Left lung (tissue), 10 donors: Measurements from ENCODE around the gene MYH9. TPM values are rescaled to one million over a fixed set of nuclear protein-coding genes. Genes with fewer than 3 reads are reported as not detected.

Source experiments
- ATAC-seq: fragments of 200-7000 bp; cut with Tn5 transposase; one replicate; pipeline ENCODE4 v1.9.1; 2020; ENCODE audit warnings: moderate library complexity
- DNase-seq, 4 donors: peaks; one replicate each; pipeline ENCODE4 v3.0.0-alpha.2; 2013 to 2020
- H3K27ac ChIP-seq, 2 donors: fragments of 200-600 bp; sonication (generic) in 1 of 2; one replicate each; pipeline versions ENCODE4 v1.5.0 to v1.8.0; 2020 to 2021
- H3K27me3 ChIP-seq, 2 donors: fragments of 200-600 bp; sonication (generic) in 1 of 2; one replicate each; pipeline versions ENCODE4 v1.5.0 to v1.8.0; 2020 to 2021
- H3K36me3 ChIP-seq, 2 donors: fragments of 200-600 bp; sonication (generic) in 1 of 2; one replicate each; pipeline versions ENCODE4 v1.5.0 to v1.8.0; 2020 to 2021
- H3K4me1 ChIP-seq, 2 donors: fragments of 200-600 bp; one replicate each; pipeline ENCODE4 v1.8.0; 2021
- H3K4me3 ChIP-seq, 2 donors: fragments of 200-600 bp; sonication (generic) in 1 of 2; one replicate each; pipeline versions ENCODE4 v1.5.0 to v1.8.0; 2020 to 2021; ENCODE audit warnings: mild to moderate bottlenecking in 1 of 2
- H3K9me3 ChIP-seq, 2 donors: fragments of 200-600 bp; sonication (generic) in 1 of 2; one replicate each; pipeline versions ENCODE4 v1.5.0 to v1.8.0; 2020 to 2021
- intact Hi-C, 2 donors: fragments of 100-400 bp; cut with DNase I; formaldehyde crosslinking; loops; one replicate each; pipeline versions ENCODE4 v1.11.2 to v1.14.2; 2022
- polyA plus RNA-seq, 6 donors: library from polyadenylated mRNA; unstranded; fragments of 120-200 nt; gene quantifications; one replicate each; pipeline ENCODE4 v1.2.1, GENCODE V29; 2013; ENCODE audit not compliant: insufficient read length in 6 of 6
- total RNA-seq, 2 donors: library from RNA; stranded (reverse); fragmentation: NEBNext Ultra II Directional; extraction: Animal tissue kit (Norgen Biotek cat#: 25700); gene quantifications; one replicate each; pipeline ENCODE4 v1.2.1, GENCODE V29; 2021
- TF ChIP-seq, protein P1 (sequence below), 2 donors: fragments of 200-600 bp; sonication (generic) in 1 of 2; IDR thresholded peaks; one replicate each; pipeline versions ENCODE4 v1.5.0 to v1.8.0; 2021; ENCODE audit warnings: antibody characterized with exemption in 2 of 2
- donor health status: DM: no; HTN: yes; CAD: no.
- donor health status: DM: no; HTN: no; CAD: no.

The MYH9 gene
- total and polyA plus RNA-seq, 8 donors: 225 to 761 (median 270) TPM

DNA sequence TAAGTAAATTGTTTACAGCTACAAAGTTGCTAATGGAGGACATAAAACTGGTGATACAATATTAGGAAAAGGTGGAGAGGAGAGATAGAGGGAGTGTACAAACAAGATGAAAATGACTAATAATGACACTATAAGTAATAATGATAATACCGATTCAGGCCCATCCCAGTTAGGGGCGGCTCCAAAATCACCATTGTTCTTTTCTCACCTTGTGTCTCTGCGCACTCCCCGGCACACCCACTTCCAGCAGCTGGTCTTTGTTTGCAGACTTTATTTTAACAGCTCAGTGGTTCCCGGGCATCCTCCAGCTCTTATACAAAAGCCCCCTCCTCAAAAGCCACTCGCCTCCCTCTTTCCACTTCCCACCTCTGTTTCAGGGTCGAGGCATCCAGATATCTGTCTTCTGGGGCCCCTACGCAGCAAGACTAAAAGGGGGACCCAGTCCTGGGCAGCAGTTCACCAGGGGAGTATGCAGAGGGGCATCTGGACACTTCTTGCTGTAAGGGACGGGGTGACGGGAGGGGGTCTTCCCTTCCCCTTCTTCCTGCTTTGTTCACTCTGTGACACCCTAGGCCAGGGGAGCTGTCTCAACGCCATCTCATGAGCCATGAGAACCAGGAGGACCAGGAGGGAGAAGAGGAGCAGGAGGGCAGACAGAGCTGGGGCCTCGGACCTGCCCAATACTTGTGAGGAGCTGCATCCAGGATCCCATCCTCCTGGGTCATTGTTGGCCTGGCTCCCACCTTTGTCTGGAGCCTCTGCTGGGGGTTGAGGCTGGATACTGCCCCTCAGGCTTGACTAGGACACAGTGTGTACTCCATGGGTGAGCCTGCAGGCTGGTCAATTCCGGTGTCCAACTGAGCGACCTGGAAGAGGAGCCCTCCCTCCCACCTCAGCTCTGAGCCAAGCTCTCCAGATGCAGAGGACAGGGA lies 151.1 kb downstream of the MYH9 start:
- TF ChIP-seq, protein P1, sequence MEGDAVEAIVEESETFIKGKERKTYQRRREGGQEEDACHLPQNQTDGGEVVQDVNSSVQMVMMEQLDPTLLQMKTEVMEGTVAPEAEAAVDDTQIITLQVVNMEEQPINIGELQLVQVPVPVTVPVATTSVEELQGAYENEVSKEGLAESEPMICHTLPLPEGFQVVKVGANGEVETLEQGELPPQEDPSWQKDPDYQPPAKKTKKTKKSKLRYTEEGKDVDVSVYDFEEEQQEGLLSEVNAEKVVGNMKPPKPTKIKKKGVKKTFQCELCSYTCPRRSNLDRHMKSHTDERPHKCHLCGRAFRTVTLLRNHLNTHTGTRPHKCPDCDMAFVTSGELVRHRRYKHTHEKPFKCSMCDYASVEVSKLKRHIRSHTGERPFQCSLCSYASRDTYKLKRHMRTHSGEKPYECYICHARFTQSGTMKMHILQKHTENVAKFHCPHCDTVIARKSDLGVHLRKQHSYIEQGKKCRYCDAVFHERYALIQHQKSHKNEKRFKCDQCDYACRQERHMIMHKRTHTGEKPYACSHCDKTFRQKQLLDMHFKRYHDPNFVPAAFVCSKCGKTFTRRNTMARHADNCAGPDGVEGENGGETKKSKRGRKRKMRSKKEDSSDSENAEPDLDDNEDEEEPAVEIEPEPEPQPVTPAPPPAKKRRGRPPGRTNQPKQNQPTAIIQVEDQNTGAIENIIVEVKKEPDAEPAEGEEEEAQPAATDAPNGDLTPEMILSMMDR (IDR thresholded peaks at IDR 0.05): no peak
- Histone ChIP-seq H3K27me3 (no peaks in the 10 kb centered on the region), H3K4me1 (peaks cover 33 to 66% of the 10 kb centered on the region in 2 donors), H3K9me3 (no peaks in the 10 kb centered on the region), H3K27ac (peak overlapping the region in 1 of 2 donors; percentile 90), H3K36me3 (peaks cover 3 to 46% of the 10 kb centered on the region in 2 donors), H3K4me3 (peak overlapping the region in 1 of 2 donors; percentile 93)
- ATAC-seq: no peak
- intact Hi-C loops: no loop called here
- no peak for DNase-seq

DNA sequence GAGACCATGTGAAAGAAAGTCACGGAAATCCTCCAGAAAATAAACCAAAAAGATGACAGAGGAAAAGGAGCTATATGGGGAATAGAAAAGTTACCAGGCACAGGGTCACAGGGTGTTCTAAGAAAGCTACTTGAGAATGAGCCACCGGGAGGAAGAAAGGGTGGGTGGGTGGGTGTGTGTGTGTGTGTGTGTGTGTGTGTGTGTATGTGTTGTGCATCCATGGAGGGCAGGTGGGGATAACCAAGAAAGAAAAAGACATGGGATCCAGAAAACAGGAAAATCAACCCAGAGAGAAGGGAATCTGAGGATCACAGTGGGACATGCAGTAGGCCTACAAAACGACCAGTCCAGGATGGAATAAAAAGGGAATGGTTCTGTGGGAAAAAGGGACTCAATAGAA lies 152.2 kb downstream of the MYH9 start:
- no peak for DNase-seq
- H3K36me3 ChIP-seq: peaks cover 3 to 57% of the 10 kb centered on the region in 2 donors
- H3K27ac ChIP-seq: no peak overlapping the region
- TF ChIP-seq, protein P1 (IDR thresholded peaks at IDR 0.05): no peak
- no peaks in the 10 kb centered on the region for H3K27me3 ChIP-seq
- intact Hi-C loops: no loop called here
- ATAC-seq: no peak
- peaks cover 33 to 66% of the 10 kb centered on the region in 2 donors for H3K4me1 ChIP-seq
- H3K4me3 ChIP-seq: peak overlapping the region in 1 of 2 donors; percentile 93
- H3K9me3 ChIP-seq: no peaks in the 10 kb centered on the region

DNA sequence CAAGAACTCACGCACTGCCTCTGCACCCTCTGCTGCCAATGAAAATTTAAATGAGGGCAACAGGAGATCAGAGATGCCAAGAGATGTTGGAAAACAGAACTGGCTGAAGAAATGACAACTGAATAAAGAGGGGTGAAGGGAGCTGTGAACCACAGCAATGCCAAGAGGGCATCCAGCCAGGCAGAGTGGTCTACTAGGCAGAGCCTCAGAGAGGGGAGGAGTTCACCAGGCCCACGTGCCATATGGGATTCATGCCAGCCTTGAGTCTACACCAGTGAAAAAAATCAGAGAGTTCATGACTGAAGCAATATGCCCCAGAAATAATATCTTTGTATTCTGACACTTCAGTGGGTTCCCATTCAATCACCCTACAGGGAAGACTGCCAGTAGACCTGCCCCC lies 152.8 kb downstream of the MYH9 start:
- intact Hi-C loops: no loop called here
- ATAC-seq (no peak), DNase-seq (no peak)
- Histone ChIP-seq H3K4me3 (no peak overlapping the region), H3K27ac (peak overlapping the region in 1 of 2 donors; percentile 52), H3K4me1 (peaks cover 33 to 65% of the 10 kb centered on the region in 2 donors), H3K27me3 (no peaks in the 10 kb centered on the region), H3K36me3 (peaks cover 3 to 63% of the 10 kb centered on the region in 2 donors), H3K9me3 (no peaks in the 10 kb centered on the region)
- TF ChIP-seq, protein P1 (IDR thresholded peaks at IDR 0.05): no peak

DNA sequence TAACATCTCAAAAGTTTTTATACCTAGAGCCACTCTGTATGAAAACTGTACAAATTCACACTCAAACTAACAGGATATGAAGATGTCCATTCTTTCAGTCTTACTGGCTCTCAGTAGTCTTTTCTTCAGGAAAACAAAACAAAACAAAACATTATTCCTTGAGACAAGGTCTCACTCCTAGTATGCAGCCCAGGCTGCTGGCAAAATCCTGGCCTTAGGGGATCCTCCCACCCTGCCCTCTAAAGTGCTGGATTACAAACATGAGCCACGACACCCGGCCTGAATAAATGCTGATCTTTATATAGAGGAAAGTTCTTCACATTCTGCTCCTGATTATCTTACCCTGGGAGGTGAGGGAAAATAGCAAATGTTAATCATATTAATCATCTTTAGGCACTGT lies 153.6 kb downstream of the MYH9 start:
- Histone ChIP-seq H3K36me3 (peaks cover 3 to 70% of the 10 kb centered on the region in 2 donors), H3K27ac (no peak overlapping the region), H3K4me1 (peaks cover 33 to 60% of the 10 kb centered on the region in 2 donors), H3K9me3 (no peaks in the 10 kb centered on the region), H3K27me3 (no peaks in the 10 kb centered on the region), H3K4me3 (no peak overlapping the region)
- peak; percentile 2 for ATAC-seq
- DNase-seq: no peak
- intact Hi-C loops: no loop called here
- TF ChIP-seq, protein P1 (IDR thresholded peaks at IDR 0.05): no peak

DNA sequence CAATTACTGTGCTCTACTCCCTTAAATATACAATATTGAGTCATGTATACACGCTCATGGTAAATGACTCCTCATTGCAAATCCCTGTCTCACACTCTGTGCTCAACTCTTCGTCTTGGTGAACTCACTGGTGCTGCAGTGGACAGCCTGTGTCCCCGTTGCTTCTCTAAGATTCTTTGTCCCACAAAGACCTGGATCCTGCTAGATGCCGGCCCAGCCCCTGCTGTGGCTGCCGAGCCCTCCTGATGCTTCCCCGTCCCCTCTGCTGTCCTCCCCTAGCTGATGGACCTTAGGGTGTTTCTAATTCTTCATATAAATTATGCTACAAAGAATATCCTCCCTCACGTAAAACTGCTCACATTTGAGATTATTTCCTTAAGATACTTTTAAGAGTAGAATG lies 154.0 kb downstream of the MYH9 start:
- TF ChIP-seq, protein P1 (IDR thresholded peaks at IDR 0.05): no peak
- no peak overlapping the region for H3K27ac ChIP-seq
- intact Hi-C loops: no loop called here
- H3K36me3 ChIP-seq: peaks cover 3 to 75% of the 10 kb centered on the region in 2 donors
- H3K4me3 ChIP-seq: no peak overlapping the region
- peaks cover 33 to 60% of the 10 kb centered on the region in 2 donors for H3K4me1 ChIP-seq
- no peaks in the 10 kb centered on the region for H3K27me3 ChIP-seq
- ATAC-seq: no peak
- H3K9me3 ChIP-seq: no peaks in the 10 kb centered on the region
- no peak for DNase-seq
